Esophagus mucosa (tissue), 1 donor: ENCODE data around the gene DYNC2LI1. TPM values are rescaled to one million over a fixed set of nuclear protein-coding genes. Genes with fewer than 3 reads are reported as not detected.

ENCODE experiments used
- ATAC-seq: fragments of 200-7000 bp; cut with Tn5 transposase; one replicate; pipeline ENCODE4 v1.9.1; 2020
- total RNA-seq: library from RNA; stranded (reverse); gene quantifications from one replicate; pipeline ENCODE4 v1.2.4, GENCODE V29; 2023
- donor health status: DM: yes; HTN: yes; CAD: no.

DYNC2LI1 gene
- total RNA-seq, 1 donor from 2014 or later, result 10.3 TPM

- ATAC-seq, result no peak
Observed at GRCh38 chr2:43764086-43764705, 9.6 kb upstream of the DYNC2LI1 start.

DNA sequence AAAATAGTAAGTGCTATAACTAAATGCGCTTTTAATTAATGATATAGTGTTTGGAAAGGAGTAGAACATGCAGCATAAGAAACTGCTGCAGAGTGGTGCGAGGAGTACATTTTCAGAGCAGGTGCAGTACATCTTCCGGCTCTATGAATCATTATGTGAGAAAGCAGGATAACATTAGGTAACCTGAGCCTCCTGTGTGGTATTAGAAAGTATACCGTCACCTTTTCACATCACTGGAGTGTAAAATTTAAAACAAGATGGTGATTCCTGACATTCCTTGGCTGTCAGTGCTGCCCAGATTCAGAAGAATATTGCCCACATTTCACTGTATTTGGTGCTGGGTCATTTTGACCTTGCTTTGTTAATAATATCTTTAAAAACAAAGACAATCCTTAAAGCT, 7.8 kb upstream of the DYNC2LI1 start:
- no peak for ATAC-seq

- no peak for ATAC-seq
Observed at GRCh38 chr2:43774617-43775016, 778 bp downstream of the DYNC2LI1 start.

DNA sequence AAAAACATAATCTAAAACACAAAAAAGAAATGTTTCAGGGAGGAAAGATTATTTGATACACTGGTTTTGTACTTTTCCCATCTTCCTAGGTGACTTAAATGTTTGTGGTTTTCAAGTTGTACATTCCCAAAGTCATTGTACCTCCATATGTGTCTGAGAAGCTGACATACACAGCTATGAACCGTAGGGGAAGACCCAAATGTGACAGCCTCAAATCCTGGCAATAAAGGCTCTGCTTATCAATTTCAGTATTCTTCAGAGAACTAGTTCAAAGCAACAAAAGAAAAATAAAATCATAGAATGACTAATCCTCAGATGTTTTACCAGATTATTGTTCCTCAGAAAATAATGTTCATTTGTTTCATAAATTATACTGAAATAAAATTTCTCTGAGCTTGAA, 2.5 kb downstream of the DYNC2LI1 start:
- no peak for ATAC-seq

DNA sequence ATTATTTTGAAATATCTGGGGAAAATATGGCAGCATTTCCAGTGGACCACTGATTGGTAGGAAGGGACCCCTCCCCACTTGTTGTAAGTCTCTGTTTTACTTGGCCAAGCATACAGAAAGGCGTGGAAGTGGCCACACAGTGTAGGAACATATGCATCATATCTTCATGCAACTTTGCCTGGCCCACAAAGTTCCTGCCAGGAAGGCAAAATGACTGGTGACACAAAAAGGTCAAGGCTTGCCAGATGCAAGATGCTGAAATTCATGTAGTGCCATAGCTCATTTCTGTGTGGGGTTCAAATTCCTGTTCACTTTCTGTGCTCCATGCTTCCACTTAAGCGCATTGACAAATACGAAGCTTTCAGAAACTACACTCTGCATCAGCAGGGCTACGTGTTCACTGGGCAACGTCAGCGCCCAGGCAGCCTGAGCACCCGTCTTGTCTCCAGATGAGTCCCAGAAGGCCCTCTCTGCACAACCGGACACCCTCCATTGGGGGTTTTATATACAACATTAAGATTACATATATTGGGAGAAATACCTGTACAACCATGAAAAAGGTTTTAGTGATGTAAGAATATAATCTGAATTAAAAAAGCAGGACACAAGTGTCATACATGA, 3.6 kb downstream of the DYNC2LI1 start:
- ATAC-seq, result no peak

DNA sequence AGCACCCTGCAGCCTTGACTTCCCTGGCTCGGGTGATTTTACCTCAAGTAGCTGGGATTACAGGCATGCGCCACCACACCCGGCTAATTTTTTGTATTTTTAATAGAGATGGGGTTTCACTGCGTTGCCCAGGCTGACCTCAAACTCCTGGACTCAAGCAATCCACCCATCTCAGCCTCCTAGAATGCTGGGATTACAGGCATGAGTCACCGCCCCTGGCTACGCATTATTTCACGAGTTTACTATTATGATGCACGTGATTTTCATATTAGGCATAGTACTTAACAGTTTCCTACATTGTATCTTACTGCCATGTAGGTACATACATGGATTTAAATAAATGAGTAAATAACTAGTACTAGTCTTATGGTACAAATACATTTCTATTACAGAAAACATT, 4.4 kb downstream of the DYNC2LI1 start:
- ATAC-seq, result no peak

GRCh38 chr2:43787895-43788294, 14.1 kb downstream of the DYNC2LI1 start:
- ATAC-seq, result no peak

GRCh38 chr2:43788646-43789045, 14.8 kb downstream of the DYNC2LI1 start:
- no peak for ATAC-seq

- no peak for ATAC-seq
Observed at GRCh38 chr2:43790147-43790546, 16.3 kb downstream of the DYNC2LI1 start.

DNA sequence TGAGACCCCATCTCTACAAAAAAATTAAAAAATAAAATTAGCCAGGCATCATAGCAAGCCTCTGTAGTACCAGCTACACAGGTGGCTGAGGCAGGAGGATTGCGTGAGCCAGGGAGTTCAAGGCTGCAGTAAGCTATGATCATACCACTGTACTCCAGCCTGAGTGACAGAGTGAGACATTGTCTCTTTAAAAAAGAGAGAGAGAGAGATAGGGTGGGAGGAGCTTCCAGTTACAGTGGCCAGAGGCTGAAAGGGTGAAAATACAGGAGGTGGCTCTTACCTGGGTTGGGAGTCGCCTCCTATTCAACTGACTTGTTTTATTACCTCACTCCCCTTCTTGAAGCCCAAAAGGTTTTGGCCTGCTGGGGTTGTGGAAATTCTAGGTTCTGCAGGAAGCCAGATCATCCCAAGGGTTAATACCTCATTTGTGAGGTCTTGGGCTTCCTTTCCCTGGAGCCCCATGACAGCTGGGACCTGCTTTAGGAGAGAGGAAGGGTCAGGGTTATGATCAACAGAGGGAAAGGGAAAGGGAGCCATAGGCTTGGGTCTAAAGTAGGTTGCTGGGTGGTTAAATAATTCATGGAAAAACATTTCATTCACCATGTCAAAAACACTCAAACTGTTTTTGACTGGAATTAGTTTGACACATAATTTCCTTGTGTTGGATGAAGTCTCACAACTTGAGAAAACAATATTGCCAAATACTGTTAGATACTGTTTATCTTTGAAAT, 17.4 kb downstream of the DYNC2LI1 start:
- peak; percentile 45 for ATAC-seq

DNA sequence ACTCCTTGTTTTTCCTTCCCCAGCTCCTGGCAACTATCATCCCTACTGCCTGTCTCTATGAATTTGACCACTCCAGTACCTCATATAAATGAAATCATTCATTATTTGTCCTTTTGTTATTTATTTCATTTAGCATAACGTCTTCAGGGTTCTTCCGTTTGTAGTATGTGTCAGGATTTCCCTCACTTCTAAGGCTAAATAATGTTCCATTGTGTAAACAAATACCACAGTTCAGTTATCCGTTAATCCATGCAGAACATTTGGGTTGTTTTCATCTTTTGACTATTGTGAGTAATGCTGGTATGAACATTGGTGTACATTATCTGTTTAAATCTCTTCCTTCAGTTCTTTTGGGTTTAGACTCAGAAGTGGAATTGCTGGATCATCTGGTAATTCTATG, 18.8 kb downstream of the DYNC2LI1 start:
- no peak for ATAC-seq

DNA sequence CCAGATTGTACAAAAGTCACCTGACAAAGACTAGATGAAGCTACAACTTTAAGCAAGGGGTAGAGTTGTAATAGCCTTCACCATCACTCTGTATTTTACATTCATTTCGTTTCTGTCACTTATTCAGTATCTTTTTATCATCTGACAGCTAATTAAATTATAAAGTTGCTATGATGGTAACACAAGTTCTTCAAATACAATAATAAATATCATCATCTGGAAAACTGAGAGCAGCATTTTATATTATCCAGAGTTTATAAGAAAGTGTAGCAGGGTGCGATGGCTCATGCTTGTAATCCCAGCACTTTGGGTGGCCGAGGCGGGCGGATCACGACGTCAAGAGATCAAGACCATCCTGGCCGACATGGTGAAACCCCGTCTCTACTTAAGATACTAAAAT, 21.1 kb downstream of the DYNC2LI1 start:
- no peak for ATAC-seq

GRCh38 chr2:43796206-43796605, 22.4 kb downstream of the DYNC2LI1 start:
- ATAC-seq, result no peak

- no peak for ATAC-seq
Observed at GRCh38 chr2:43798300-43798699, 24.5 kb downstream of the DYNC2LI1 start.

DNA sequence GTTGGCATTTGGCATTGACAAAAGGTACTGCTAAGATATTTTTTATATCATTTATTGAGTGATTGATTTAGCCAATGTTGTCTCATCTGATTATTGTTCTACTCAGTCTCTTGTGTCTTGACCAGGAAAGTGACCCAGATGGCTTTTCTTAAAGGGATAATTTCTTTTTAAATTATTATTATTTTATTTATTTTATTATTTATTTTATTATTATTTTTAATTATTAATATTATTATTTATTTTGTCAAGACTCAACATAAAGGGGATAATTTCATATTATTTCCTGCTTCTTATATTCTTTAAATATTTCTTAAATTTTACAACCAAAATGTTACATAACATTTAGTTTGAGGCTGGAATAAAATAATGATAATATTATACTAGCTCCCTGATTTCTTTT, 27.1 kb downstream of the DYNC2LI1 start:
- ATAC-seq, result no peak

DNA sequence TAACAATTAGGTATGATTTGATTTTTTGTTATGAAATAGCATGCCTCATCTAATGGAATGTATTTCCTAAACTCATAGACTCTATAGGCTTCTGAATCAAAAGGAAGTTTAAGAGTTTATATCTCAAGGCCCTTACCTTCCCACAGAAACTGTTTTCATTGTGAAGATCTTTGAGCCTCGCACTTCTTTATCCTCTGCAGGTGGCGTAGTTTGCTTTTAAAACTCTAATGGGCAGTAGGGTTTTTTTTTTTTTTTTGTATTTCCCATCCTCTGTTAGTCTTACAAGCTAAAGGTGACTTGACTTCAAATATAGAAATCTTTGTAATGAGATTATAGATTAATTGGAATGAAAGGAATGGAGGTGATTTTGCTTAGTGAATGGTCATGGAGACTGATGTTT, 28.3 kb downstream of the DYNC2LI1 start:
- no peak for ATAC-seq

- peak; percentile 25 for ATAC-seq
Observed at GRCh38 chr2:43803113-43803512, 29.3 kb downstream of the DYNC2LI1 start.

DNA sequence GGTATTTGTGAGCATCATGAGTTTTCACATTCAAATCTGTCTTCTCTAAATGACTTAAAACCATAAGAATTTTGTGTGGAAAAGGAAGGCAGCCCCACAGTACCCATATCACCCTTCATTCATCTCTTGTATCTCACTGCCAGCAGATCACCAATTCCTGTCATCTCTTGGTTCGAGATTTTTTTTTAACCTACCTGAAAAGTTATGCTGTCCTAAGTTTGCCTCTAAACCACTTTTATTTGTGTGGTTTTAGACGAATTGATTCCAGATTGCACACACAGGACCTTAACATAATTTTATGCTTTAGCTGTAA, 32.8 kb downstream of the DYNC2LI1 start:
- ATAC-seq, result no peak

- ATAC-seq, result no peak
Observed at GRCh38 chr2:43810452-43810851, 36.6 kb downstream of the DYNC2LI1 start.

GRCh38 chr2:43810888-43811287, 37.0 kb downstream of the DYNC2LI1 start:
- no peak for ATAC-seq

GRCh38 chr2:43812006-43812405, 38.2 kb downstream of the DYNC2LI1 start:
- ATAC-seq, result no peak

DNA sequence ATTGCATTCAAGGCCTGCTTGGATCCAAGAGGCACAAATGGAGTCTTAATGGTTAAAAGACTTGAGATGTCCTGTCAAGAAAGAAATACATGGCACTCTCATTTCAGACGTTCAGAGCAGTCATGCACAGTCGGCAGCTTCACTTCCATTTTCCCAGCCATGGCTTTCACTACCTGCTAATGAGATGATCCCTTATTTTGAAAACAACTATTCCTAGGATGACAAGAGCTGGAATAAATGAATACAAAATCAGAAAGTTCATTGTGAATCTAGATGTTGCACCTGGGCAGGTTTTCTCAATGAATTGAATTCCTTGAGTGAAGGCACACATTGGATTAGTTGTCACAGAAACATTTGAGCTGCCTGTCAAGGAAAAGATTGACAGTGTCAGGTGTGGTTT, 39.1 kb downstream of the DYNC2LI1 start:
- no peak for ATAC-seq

DNA sequence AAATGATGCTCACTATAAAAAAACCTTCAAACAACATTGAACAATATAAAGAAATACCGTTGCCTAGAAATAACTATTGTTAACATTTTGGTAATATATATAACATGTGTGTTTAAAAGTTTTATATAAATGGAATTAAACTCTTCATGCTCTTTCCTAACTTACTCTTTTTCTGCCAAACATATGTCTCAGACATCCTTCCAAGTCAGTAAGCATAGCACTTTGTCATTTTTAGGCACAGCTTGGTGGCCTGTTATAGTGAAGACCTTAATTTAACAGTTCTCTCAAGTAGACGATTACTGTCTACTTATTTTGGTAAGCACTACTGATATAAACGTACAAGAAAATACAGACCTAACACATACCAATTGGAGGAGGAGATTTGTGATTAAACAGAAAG, 40.9 kb downstream of the DYNC2LI1 start:
- no peak for ATAC-seq

DNA sequence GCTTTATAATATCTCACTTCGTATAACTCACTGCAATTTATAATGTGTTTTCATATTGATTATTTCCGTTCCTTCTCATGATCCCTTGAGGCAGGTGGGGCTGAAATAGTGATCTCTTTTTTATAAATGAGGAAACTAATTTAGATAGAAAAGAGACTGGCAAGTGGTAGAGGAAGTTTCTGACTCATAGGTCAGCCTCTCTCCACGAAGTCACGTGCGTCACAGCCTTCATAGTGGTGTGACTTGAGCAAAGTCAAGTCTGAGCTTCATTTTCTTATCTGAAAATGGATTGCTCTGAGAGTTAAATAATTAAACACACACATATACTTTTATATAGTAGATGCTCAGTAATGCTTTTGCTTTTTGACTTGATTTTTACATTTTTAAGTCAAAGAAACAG, 44.9 kb downstream of the DYNC2LI1 start:
- peak; percentile 59 for ATAC-seq
